A549 (cell line): ENCODE results near the gene BRAP. TPM values are rescaled to one million over a fixed set of nuclear protein-coding genes. Genes with fewer than 3 reads are reported as not detected.

ENCODE experiments used
- ATAC-seq, 2 experiments: fragments of 200-7000 bp in 1 of 2; fragments of >200 bp in 1 of 2; cut with Nextera tagmentation in 1 of 2; cut with Tn5 transposase in 1 of 2; 3 replicates each; pipeline versions ENCODE4 v1.8.0 to v1.9.1; 2018 to 2020; ENCODE audit warnings: mild to moderate bottlenecking in 1 of 2, moderate library complexity in 1 of 2
- CTCF ChIA-PET: fragments of 300-600 bp; sonication (Branson Sonifier 250); formaldehyde crosslinking; extraction: SDS; loops from one replicate; lab custom pipeline; 2021; ENCODE audit warnings: antibody characterized with exemption, inconsistent platforms; lab: Yijun Ruan, JAX
- POLR2A ChIA-PET: fragments of 350-600 bp; formaldehyde crosslinking; extraction: SDS; loops from one replicate; lab custom pipeline; 2021; ENCODE audit warnings: antibody characterized with exemption, inconsistent platforms; lab: Yijun Ruan, JAX
- DNase-seq, 2 experiments: peaks; one replicate each; pipeline versions ENCODE4 v3.0.0 to v3.0.0-alpha.2; 2011 to 2016; ENCODE audit warnings: low read depth in 1 of 2, low spot score in 1 of 2
- FAIRE-seq: peaks from 2 replicates; lab custom pipeline; 2011; peaks lifted over from hg19 to GRCh38; lab: Jason Lieb, UNC
- H3K27ac ChIP-seq, 2 experiments: fragments of >200 bp; sonication (Bioruptor Twin); formaldehyde crosslinking; 3 replicates each; pipeline ENCODE4 v1.5.1; 2016 to 2017
- H3K4me1 ChIP-seq: fragments of >200 bp; sonication (Bioruptor Twin); formaldehyde crosslinking; 3 replicates; pipeline ENCODE4 v1.6.1; 2016
- H3K4me2 ChIP-seq: fragments of >200 bp; sonication (Bioruptor Twin); formaldehyde crosslinking; 3 replicates; pipeline ENCODE4 v1.6.1; 2016
- H3K4me3 ChIP-seq: fragments of >200 bp; sonication (Bioruptor Twin); formaldehyde crosslinking; 3 replicates; pipeline ENCODE4 v1.5.1; 2016
- H3K9me3 ChIP-seq: fragments of >200 bp; sonication (Bioruptor Twin); formaldehyde crosslinking; 3 replicates; pipeline ENCODE4 v1.6.1; 2016
- BHLHE40 ChIP-seq: IDR thresholded peaks from 2 replicates; pipeline ENCODE4 v1.6.1; 2012; ENCODE audit warnings: low read depth, low read length, inconsistent platforms
- CEBPB ChIP-seq, 2 experiments: fragments of >200 bp in 1 of 2; sonication (Bioruptor Twin) in 1 of 2; formaldehyde crosslinking in 1 of 2; IDR thresholded peaks; 2 replicates each; pipeline ENCODE4 v1.6.1; 2012 to 2016
- CTCF ChIP-seq: fragments of >200 bp; sonication (Bioruptor Twin); formaldehyde crosslinking; IDR thresholded peaks from 3 replicates; pipeline ENCODE4 v1.5.1; 2016
- E2F6 ChIP-seq: IDR thresholded peaks from 2 replicates; pipeline ENCODE4 v1.6.1; 2012; ENCODE audit warnings: low read depth, borderline replicate concordance
- EHMT2 ChIP-seq: fragments of 200-600 bp; sonication (generic); IDR thresholded peaks from 2 replicates; pipeline ENCODE4 v1.6.1; 2016; ENCODE audit warnings: antibody characterized with exemption, low read depth, mild to moderate bottlenecking, moderate library complexity
- ESRRA ChIP-seq: fragments of 150-350 bp; IDR thresholded peaks from 2 replicates; pipeline ENCODE4 v1.6.1; 2014; ENCODE audit warnings: mild to moderate bottlenecking, low read length, borderline replicate concordance
- GATA3 ChIP-seq: IDR thresholded peaks from 2 replicates; pipeline ENCODE4 v1.6.1; 2012; ENCODE audit warnings: borderline replicate concordance
- HOXA7 ChIP-seq: fragments of 250-450 bp; sonication (Bioruptor Pico); IDR thresholded peaks from 2 replicates; pipeline ENCODE4 v1.5.0; 2020; ENCODE audit warnings: mild to moderate bottlenecking, moderate library complexity
- KDM5A ChIP-seq: fragments of 200-600 bp; sonication (generic); IDR thresholded peaks from 2 replicates; pipeline ENCODE4 v1.6.1; 2016; ENCODE audit warnings: antibody characterized with exemption, mild to moderate bottlenecking
- MAFK ChIP-seq: fragments of 450-650 bp; IDR thresholded peaks from 2 replicates; pipeline ENCODE4 v1.6.1; 2014; ENCODE audit not compliant: partially characterized antibody
- MAZ ChIP-seq: fragments of 150-350 bp; IDR thresholded peaks from 2 replicates; pipeline ENCODE4 v1.6.1; 2014; ENCODE audit warnings: antibody characterized with exemption, low read depth, low read length, borderline replicate concordance
- NFE2L2 ChIP-seq: fragments of 150-350 bp; conservative IDR thresholded peaks from 2 replicates; pipeline ENCODE4 v1.6.1; 2014; ENCODE audit warnings: low read length
- NR3C1 ChIP-seq: fragments of >200 bp; sonication (Bioruptor Twin); formaldehyde crosslinking; IDR thresholded peaks from 3 replicates; pipeline ENCODE4 v1.6.1; 2017
- POLR2A ChIP-seq: IDR thresholded peaks from 2 replicates; pipeline ENCODE4 v1.6.1; 2012; ENCODE audit warnings: mild to moderate bottlenecking, low read length
- RAD21 ChIP-seq, 2 experiments: fragments of >200 bp in 1 of 2; sonication (Bioruptor Twin) in 1 of 2; formaldehyde crosslinking in 1 of 2; IDR thresholded peaks in 1 of 2; conservative IDR thresholded peaks in 1 of 2; 2 replicates in 1 of 2; 3 replicates in 1 of 2; pipeline ENCODE4 v1.6.1; 2012 to 2018; ENCODE audit warnings: inconsistent platforms in 1 of 2
- RCOR1 ChIP-seq: fragments of 150-350 bp; IDR thresholded peaks from 2 replicates; pipeline ENCODE4 v1.6.1; 2014; ENCODE audit warnings: antibody characterized with exemption, low read length, low read depth
- REST ChIP-seq: fragments of 200-600 bp; sonication (generic); IDR thresholded peaks from 2 replicates; pipeline ENCODE4 v1.6.1; 2016; ENCODE audit warnings: antibody characterized with exemption, mild to moderate bottlenecking, moderate library complexity
- RFX5 ChIP-seq: fragments of 450-650 bp; IDR thresholded peaks from 2 replicates; pipeline ENCODE4 v1.7.1; 2014; ENCODE audit warnings: antibody characterized with exemption, mild to moderate bottlenecking, moderate library complexity
- TFCP2L1 ChIP-seq: fragments of 250-450 bp; sonication (Bioruptor Pico); IDR thresholded peaks from 2 replicates; pipeline ENCODE4 v1.5.0; 2021; ENCODE audit warnings: mild to moderate bottlenecking
- USF2 ChIP-seq: fragments of 450-650 bp; IDR thresholded peaks from 2 replicates; pipeline ENCODE4 v1.6.1; 2014; ENCODE audit warnings: antibody characterized with exemption
- ZC3H11A ChIP-seq: fragments of 450-650 bp; IDR thresholded peaks from 2 replicates; pipeline ENCODE4 v1.6.1; 2014; ENCODE audit warnings: antibody characterized with exemption, mild to moderate bottlenecking
- ZNF302 ChIP-seq: fragments of 250-450 bp; sonication (Bioruptor Pico); IDR thresholded peaks from 2 replicates; pipeline ENCODE4 v1.9.0; 2021; ENCODE audit warnings: inconsistent platforms, mild to moderate bottlenecking, moderate library complexity
- WGBS: methylation state at CpG from one replicate; pipeline ENCODE4 v1.1.6; 2017; ENCODE audit errors: missing lambda C conversion rate; 5-methylcytosine and 5-hydroxymethylcytosine counted together
- polyA plus RNA-seq, 4 experiments: library from polyadenylated mRNA; depleted of rRNA in 3 of 4; stranded (reverse); fragments of >200 nt; fragmentation: RNase III in 1 of 4; extraction: RNeasy Plus Mini Kit Qiagen cat#74134 plus additional on column Dnase treatment in 1 of 4; gene quantifications; 2 replicates in 3 of 4; 3 replicates in 1 of 4; pipeline ENCODE4 v1.2.3, GENCODE V29; 2011 to 2017

BRAP gene
- polyA plus RNA-seq, 2 of the 4 experiments (the other 2 are of a cell fraction), result 13.0 to 29.7 TPM

- FAIRE-seq, result no peak
Measured at GRCh38 chr12:111616177-111616623, 69.6 kb downstream of the BRAP start.

GRCh38 chr12:111607239-111607638 is 78.5 kb downstream of the BRAP start:
- FAIRE-seq (no peak), DNase-seq (no peak), ATAC-seq (peak; percentile 62; a peak in 4 of 6 replicates)
- H3K27ac ChIP-seq, result no peak overlapping the region
- no peak overlapping the region for H3K4me3 ChIP-seq
- POLR2A ChIA-PET, result no interaction called here
- no peaks in the 10 kb centered on the region for H3K4me1 ChIP-seq
- 44% methylated on average over 3 of the region's 3 CpGs for WGBS
- no peak overlapping the region for H3K4me2 ChIP-seq
- H3K9me3 ChIP-seq, result no peaks in the 10 kb centered on the region
- TF ChIP-seq RAD21 (conservative IDR thresholded peaks at IDR 0.05 in 1 of 2, IDR thresholded peaks at IDR 0.05 in 1 of 2) (no peak), NFE2L2 (no peak), ZC3H11A (no peak), BHLHE40 (no peak), RFX5 (no peak), ESRRA (no peak), POLR2A (no peak), KDM5A (no peak), MAZ (no peak), EHMT2 (no peak), CTCF (no peak), ZNF302 (no peak), REST (no peak), NR3C1 (no peak), TFCP2L1 (CRISPR knock-in tag) (no peak), RCOR1 (no peak), USF2 (no peak), MAFK (no peak), E2F6 (no peak), HOXA7 (CRISPR knock-in tag) (no peak)
- TF ChIP-seq, all 56 proteins: peak for 0
- CTCF ChIA-PET, result interaction anchor here (0.5 to 0.9 kb wide), 2 partner anchors 27 to 37 kb away, joined by 3 read pairs; no protein-coding TSS in a partner anchor

More at GRCh38 chr12:111616177-111616623, 69.6 kb downstream of the BRAP start:
- DNase-seq (no peak), ATAC-seq (no peak)
- CTCF ChIA-PET, result no interaction called here
- no peaks in the 10 kb centered on the region for H3K9me3 ChIP-seq
- TF ChIP-seq GATA3, result no peak
- TF ChIP-seq CEBPB (IDR thresholded peaks at IDR 0.05), result peak; percentile 34 to 61; a peak in 2 of 4 replicates
- H3K4me1 ChIP-seq, result peaks cover 4% of the 10 kb centered on the region; the same call in 1 of the 3 replicates
- H3K4me2 ChIP-seq, result no peak overlapping the region
- no peak overlapping the region for H3K27ac ChIP-seq
- no peak overlapping the region for H3K4me3 ChIP-seq
- POLR2A ChIA-PET, result no interaction called here
- 64% methylated on average over 7 of the region's 7 CpGs for WGBS
